ENCODE results near the gene SLC39A1.
A peak's percentile ranks its signal among the peaks of the same experiment; 100 is the strongest.
"Not testable (repeated sequence)": the region's sequence is repeated elsewhere in the genome, so short reads cannot be mapped to it uniquely, and the experiment has no call there.

SLC39A1 gene

DNA sequence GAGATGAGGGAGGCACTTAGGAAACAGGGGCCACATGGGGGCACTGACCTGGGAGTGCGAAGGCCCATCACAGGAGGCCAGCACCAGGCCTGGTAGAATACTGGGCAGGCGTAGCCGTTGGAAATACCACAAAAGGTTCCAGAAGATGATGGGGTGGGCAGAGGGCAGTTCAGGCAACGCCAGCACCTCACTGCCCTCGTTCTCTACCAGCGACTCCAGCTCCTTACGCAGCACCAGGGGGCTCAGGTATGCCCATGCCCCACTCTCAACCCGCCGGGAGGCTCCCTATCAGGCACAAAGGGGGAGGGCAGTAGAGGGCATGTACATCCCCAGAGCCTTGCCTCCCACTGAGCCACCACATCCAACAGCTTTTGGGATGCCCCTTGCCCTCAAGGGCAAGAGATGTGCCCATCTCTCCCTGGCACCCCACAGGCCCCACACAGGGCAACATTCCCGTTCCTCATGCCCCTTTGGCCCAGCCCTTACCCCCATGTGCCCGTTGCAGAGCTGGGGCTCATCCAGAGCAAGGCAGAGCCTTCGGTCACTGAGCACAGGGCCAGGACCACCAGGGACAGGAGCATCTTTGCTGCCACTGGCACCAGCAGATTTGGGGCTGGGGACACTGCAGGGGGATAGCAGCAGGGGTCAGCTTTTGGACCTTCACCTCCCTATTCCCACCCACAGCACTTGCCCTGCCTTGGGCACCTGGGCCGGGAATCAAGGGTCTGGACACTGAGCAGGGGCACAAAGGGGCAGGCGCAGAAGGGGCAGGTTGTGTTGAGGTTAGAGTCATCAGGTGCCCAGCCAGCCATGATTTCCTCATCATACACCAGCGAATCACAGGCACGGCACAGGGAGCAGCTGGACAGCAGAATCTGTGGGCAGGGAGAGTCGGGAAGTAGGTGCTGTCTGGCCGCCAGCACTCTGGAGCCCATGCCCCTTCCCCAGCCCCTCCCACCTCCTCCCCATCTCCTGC is 30.9 kb downstream of the SLC39A1 start:
- no peak for DNase-seq (ENCODE audit: low spot score)

DNA sequence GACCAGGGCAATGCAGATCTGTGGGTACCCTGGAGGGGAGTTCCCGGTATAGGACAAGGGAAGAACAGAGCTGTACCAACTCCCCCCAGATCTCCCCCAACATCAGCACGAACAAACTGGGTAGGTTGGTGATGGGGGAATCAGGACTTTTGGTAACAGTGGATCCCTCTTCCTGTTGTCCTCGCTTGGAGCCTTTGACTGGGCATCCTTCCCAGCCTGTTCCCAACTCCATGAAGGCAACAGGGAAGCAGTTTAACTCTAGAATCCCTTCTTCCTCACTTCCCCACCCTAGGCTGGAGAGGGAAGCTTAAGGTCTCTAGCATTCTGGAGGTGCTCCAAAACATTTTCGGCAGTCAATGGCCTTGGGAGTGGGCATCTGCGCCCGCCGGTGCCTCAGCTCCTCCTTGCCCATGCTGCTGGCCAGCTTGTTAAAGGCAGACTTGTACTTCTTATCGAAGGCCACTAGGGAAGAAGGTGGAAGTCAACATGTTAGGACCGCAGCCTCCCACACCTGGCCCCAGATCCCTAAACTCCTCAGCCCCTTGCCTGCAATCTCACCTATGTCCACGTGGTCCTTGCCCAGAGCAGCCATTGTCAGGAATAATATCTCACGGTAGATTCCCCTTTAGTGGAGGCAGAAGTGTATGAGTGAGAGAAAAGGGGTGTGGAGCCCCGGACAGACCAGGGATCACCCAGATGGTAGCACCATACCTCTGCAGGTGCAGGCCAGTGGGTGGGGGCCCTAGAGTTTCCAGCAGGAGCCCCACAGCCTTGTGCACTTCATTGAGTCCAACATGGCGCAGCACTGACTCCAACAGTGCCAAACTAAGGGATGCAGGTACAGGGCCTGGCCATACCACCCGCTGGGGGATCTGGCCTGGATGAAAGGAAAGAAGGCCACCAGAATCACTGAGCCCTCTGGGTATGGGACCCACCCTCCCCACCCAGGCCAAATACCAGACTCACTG is 33.1 kb downstream of the SLC39A1 start:
- no peak for DNase-seq (ENCODE audit: low spot score)

- no peak for DNase-seq (ENCODE audit: low spot score)
Measured at GRCh38 chr1:153929426-153929825, 33.9 kb downstream of the SLC39A1 start.

DNA sequence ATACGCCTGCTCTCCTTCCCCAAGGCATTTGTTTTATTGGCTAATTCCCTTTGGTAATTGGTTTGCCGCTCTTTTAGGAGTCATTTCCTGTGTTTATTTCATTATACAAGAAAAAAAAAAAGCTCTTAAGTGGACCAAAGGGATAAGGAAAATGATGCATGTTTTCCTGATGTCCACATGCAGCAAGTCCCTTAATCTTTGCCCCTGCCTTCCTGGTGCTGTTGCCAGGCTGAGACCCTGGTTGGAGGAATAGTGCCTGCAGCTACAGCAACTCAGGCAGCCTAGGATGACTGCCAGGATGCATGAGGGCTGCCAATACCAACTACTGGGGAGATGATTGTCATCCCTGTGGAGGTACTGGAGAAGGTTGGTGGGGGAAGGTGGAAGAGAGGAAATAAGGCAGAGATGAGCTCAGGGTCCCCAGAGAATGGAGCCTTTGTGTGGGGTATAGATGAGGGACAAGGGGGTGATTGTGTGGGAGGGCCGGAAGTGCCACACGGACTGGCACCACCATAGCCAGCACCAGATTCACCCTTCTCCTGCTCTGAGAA is 34.5 kb downstream of the SLC39A1 start:
- no peak for DNase-seq (ENCODE audit: low spot score)

- DNase-seq (ENCODE audit: low spot score) = no peak
Measured at GRCh38 chr1:153928245-153928644, 35.1 kb downstream of the SLC39A1 start.

DNA sequence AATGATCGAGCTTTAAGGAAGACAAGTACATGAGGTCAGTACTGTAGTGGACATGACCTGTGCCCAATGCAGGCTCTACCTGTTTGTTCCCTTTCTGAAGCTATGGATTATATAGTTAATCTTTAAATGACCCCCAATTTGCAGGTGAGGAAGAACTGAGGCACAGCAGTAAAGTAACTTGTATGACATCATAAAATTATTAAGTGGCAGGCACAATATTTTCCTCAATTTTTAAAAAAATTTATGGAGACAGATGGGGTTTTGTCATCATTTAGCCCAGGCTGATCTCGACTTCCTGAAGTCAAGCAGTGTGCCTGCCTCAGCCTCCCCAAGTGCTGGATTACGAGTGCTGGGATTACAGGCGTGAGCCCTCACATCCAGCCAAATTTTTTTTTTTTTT is 36.9 kb downstream of the SLC39A1 start:
- no peak for DNase-seq (ENCODE audit: low spot score)

GRCh38 chr1:153922972-153923925 is 40.1 kb downstream of the SLC39A1 start, which contains the start of gene GATAD2B:
GATAD2B (minus strand) TSS chr1:153922972; CDS start chr1:153828347, 94,625 bp downstream.
- peak; percentile 100 for DNase-seq (ENCODE audit: low spot score)

DNA sequence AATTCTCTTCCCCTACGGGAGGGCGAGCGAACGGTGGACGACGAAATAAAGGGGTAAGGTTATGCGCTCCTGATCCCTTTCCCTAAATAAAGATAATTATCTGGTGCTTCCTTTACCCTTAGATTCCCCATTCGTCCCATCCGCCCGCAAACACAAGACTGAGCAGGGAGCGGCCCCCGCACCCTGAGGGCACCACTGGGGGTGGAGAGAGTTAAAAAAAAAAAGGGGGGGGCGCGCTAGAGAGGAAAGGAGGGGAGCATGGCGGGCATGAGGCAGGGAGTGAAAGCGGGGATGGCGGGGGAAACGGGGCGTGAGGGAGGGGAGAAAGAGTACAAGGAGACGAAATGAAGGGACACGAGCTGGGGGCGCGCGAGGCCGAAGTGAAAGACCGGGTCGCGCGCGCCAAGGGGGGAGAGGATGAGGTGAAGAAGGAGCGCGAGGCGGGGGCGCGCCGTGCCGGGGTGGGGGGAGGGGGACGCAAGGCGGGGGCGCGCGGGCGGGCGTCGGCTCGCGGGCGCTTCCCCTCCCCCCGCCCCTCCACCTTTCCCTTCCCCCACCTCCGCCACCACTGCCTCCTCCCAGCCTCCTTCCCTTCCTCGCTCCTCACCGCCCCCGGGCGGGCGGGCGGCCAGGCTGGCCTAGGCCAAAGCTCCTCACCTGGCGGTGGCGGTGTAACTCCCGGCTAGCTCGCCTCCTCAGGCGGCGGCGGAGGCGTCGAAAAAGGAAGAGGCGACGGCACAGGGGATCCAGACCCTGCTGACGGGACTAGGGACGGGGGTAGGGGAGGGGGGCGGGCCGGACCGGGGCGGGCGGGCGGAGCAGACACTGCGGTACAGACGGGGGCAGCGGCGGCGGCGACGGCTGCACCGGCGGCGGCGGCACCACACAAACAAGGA is 41.0 kb downstream of the SLC39A1 start:
- DNase-seq (ENCODE audit: low spot score) = peak; percentile 84

DNA sequence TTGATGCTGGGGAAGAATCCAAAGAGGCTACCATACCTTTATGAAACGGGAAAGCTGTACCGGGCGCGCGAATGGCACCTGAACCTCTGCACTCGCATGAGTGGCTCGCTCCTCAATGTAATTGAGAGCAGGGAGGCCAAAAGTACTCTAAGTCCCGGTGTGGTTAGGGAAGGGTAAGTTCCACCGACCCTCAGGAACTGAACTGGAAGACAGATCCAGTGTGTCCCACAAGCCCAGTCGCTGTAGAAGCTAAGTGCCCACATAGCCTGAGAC is 41.6 kb downstream of the SLC39A1 start:
- DNase-seq (ENCODE audit: low spot score) = peak; percentile 43

GRCh38 chr1:153921080-153921802 is 42.1 kb downstream of the SLC39A1 start:
- DNase-seq (ENCODE audit: low spot score) = no peak

- DNase-seq (ENCODE audit: low spot score) = peak; percentile 63
Measured at GRCh38 chr1:153919876-153920852, 43.2 kb downstream of the SLC39A1 start.

DNA sequence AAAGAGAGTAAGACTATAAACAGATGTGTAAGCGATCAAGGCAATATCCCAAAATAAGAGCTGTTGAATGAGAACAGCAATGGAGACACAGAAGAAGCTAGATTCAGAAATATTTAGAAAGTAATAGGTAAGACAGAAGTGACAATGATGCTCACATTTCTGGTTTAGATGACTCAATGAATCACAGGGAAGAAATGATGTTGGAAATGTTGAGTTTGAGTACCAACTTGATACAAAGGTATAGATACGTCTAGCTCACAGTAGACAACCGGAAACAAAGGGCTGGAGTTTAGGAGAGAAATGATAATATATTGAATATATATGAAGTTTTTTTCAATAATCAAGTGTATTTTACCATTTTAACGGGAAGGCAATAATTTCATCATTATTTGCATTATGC is 47.0 kb downstream of the SLC39A1 start:
- no peak for DNase-seq (ENCODE audit: low spot score)

- no peak for DNase-seq (ENCODE audit: low spot score)
Measured at GRCh38 chr1:153912349-153912748, 51.0 kb downstream of the SLC39A1 start.

GRCh38 chr1:153910560-153910959 is 52.8 kb downstream of the SLC39A1 start:
- not testable (repeated sequence) for DNase-seq (ENCODE audit: low spot score)
